Hepatocyte (in vitro differentiated cells): ENCODE data around the gene PCYOX1L. TPM values are rescaled to one million over a fixed set of nuclear protein-coding genes. Genes with fewer than 3 reads are reported as not detected.

Source experiments
- DNase-seq: peaks from one replicate; pipeline ENCODE4 v3.0.0-alpha.2; 2016; ENCODE audit warnings: low spot score
- H2AFZ ChIP-seq: fragments of 200-600 bp; sonication (generic); 2 replicates; pipeline ENCODE4 v1.6.0; 2016; ENCODE audit warnings: antibody characterized with exemption, mild to moderate bottlenecking
- H3K27ac ChIP-seq: fragments of 200-600 bp; sonication (generic); 2 replicates; pipeline ENCODE4 v1.5.1; 2016; ENCODE audit warnings: mild to moderate bottlenecking
- H3K27me3 ChIP-seq: fragments of 200-600 bp; sonication (generic); 2 replicates; pipeline ENCODE4 v1.6.1; 2016
- H3K36me3 ChIP-seq: fragments of 200-600 bp; sonication (generic); replicated peaks from 2 replicates; pipeline ENCODE4 v1.5.1; 2016; ENCODE audit warnings: low read depth; ENCODE audit not compliant: insufficient read depth
- H3K4me1 ChIP-seq: fragments of 200-600 bp; sonication (generic); 2 replicates; pipeline ENCODE4 v1.5.1; 2016; ENCODE audit warnings: mild to moderate bottlenecking, moderate library complexity; ENCODE audit not compliant: insufficient read depth
- H3K4me2 ChIP-seq: fragments of 200-600 bp; sonication (generic); 2 replicates; pipeline ENCODE4 v1.6.0; 2016
- H3K4me3 ChIP-seq: fragments of 200-600 bp; sonication (generic); 2 replicates; pipeline ENCODE4 v1.5.1; 2016; ENCODE audit warnings: mild to moderate bottlenecking
- H3K79me2 ChIP-seq: fragments of 200-600 bp; sonication (generic); 2 replicates; pipeline ENCODE4 v1.6.0; 2017; ENCODE audit warnings: mild to moderate bottlenecking
- H3K9me2 ChIP-seq: fragments of 200-600 bp; sonication (generic); replicated peaks from 2 replicates; pipeline ENCODE4 v1.6.0; 2017; ENCODE audit warnings: mild to moderate bottlenecking; ENCODE audit not compliant: insufficient read depth
- H3K9me3 ChIP-seq: fragments of 200-600 bp; sonication (generic); 2 replicates; pipeline ENCODE4 v1.5.1; 2016; ENCODE audit warnings: low read depth, mild to moderate bottlenecking
- H4K20me1 ChIP-seq: fragments of 200-600 bp; sonication (generic); 2 replicates; pipeline ENCODE4 v1.6.0; 2016; ENCODE audit warnings: mild to moderate bottlenecking; ENCODE audit not compliant: insufficient read depth, poor library complexity, severe bottlenecking
- EZH2 ChIP-seq: fragments of 200-600 bp; sonication (generic); IDR thresholded peaks from 2 replicates; pipeline ENCODE4 v1.6.1; 2016; ENCODE audit warnings: antibody characterized with exemption, mild to moderate bottlenecking, borderline replicate concordance
- EZH2phosphoT487 ChIP-seq: fragments of 200-600 bp; sonication (generic); IDR thresholded peaks from one replicate; pipeline ENCODE4 v1.6.1; 2018; ENCODE audit warnings: antibody characterized with exemption, mild to moderate bottlenecking, low read depth, moderate library complexity; ENCODE audit not compliant: unreplicated experiment, severe bottlenecking
- WGBS: methylation state at CpG from one replicate; pipeline ENCODE4 v1.1.6; 2016; ENCODE audit warnings: low lambda C conversion rate; ENCODE audit errors: missing lambda C conversion rate; 5-methylcytosine and 5-hydroxymethylcytosine counted together
- polyA plus RNA-seq: library from polyadenylated mRNA; unstranded; fragments of >200 nt; fragmentation: Nextera tagmentation; extraction: Ambion mirVana; gene quantifications from 2 replicates; pipeline ENCODE4 v1.2.1, GENCODE V29; 2016
- total RNA-seq: library from RNA; depleted of rRNA; stranded (reverse); fragments of >200 nt; gene quantifications from 2 replicates; pipeline ENCODE4 v1.2.3, GENCODE V29; 2014
- TF ChIP-seq, protein P1 (sequence below): fragments of 200-600 bp; sonication (generic); IDR thresholded peaks from 2 replicates; pipeline ENCODE4 v1.5.1; 2016; ENCODE audit warnings: antibody characterized with exemption, mild to moderate bottlenecking; ENCODE audit not compliant: poor library complexity

PCYOX1L gene
- total and polyA plus RNA-seq, 2 experiments from 2014 or later = 9.1 to 14.4 TPM

DNA sequence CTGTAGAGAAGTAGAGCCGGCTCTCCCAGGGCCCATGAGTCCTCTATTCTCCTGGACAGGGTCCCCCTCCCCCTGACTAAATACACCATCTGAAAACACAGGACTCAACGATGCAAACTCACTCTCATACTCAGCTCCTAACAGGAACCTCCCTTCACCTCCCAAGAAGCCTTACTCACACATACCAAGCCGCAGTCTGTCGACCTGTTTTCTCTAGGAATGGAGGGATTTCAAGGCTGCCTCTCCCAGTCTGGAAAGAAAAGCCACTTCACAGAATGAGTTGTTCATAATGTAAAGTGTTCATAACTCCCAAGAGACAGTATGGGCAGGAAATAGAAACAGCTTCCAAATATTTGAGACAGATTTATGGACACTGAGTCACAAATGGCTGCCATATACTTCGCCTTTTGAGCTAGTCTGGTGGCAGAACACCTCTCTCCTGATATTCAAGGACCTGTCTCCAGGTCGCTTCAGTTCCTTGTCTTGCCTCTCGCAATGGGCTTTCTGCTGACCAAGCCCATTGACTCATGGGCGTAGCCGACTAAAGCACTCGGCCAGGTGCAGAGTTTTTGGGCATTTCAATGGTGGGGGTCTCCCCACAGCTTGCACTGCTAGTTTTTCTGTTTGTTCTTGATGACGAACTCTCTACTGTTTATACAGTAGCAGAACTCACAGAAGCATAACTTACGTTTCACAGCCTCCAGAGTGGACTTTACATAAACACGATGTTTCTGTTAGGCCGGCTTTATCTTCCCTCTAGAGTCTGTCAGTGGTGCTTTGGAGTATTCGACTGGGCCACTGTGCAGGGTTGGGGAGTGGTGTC lies 46.3 kb downstream of the PCYOX1L start:
- DNase-seq = peak; percentile 12
- Histone ChIP-seq H3K4me2 (no peak overlapping the region), H3K27ac (peak overlapping the region; percentile 79), H3K4me1 (peaks cover 47% of the 10 kb centered on the region), H3K27me3 (no peaks in the 10 kb centered on the region), H3K9me2 (no peaks in the 10 kb centered on the region), H4K20me1 (no peaks in the 10 kb centered on the region), H3K36me3 (no peaks in the 10 kb centered on the region), H3K79me2 (peaks cover 18% of the 10 kb centered on the region), H3K9me3 (no peaks in the 10 kb centered on the region), H3K4me3 (no peak overlapping the region), H2AFZ (no peak overlapping the region)
- 62% methylated on average over 15 of the region's 15 CpGs for WGBS
- no peak for TF ChIP-seq EZH2phosphoT487
- no peak for TF ChIP-seq EZH2
- TF ChIP-seq, protein P1, sequence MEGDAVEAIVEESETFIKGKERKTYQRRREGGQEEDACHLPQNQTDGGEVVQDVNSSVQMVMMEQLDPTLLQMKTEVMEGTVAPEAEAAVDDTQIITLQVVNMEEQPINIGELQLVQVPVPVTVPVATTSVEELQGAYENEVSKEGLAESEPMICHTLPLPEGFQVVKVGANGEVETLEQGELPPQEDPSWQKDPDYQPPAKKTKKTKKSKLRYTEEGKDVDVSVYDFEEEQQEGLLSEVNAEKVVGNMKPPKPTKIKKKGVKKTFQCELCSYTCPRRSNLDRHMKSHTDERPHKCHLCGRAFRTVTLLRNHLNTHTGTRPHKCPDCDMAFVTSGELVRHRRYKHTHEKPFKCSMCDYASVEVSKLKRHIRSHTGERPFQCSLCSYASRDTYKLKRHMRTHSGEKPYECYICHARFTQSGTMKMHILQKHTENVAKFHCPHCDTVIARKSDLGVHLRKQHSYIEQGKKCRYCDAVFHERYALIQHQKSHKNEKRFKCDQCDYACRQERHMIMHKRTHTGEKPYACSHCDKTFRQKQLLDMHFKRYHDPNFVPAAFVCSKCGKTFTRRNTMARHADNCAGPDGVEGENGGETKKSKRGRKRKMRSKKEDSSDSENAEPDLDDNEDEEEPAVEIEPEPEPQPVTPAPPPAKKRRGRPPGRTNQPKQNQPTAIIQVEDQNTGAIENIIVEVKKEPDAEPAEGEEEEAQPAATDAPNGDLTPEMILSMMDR = no peak

DNA sequence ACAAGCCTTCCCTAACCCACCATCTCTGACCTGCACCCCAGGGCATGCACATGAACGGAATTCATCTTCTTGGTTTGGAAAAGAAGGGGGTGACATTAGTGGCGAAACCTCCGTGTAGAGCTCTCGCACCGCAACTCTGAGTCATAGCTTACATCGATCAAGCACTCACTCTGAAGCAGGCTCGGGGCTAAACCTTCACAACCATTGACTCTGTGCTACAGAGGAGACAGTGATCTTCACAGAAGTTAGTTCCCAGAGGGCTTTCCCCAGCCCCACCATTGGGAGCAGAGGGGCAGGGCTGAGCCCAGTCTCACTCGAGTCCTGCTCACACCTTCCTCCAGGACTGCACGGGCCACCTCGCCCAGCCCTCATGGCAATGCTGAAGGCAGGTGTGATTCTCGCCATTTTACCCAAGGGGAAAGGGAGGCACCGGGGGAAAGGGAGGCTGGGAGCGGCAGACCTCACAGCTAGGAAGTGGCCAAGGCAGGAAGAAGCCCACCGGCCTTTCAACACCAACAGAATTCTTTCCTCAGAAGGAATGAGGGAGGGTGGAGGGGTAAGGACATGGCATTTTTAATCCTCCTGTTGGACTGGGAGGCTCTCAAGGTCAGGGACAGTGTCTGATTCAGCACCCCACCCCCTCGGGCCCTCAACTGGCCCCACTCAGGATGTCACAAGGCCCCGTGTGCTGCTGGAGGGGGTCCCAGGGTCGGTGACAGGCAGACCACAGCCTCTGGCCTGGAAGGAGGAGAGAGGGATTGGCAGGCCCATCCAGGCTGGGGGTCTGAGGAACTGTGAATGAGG lies 47.1 kb downstream of the PCYOX1L start:
- Histone ChIP-seq H3K27me3 (no peaks in the 10 kb centered on the region), H3K4me1 (peaks cover 42% of the 10 kb centered on the region)

DNA sequence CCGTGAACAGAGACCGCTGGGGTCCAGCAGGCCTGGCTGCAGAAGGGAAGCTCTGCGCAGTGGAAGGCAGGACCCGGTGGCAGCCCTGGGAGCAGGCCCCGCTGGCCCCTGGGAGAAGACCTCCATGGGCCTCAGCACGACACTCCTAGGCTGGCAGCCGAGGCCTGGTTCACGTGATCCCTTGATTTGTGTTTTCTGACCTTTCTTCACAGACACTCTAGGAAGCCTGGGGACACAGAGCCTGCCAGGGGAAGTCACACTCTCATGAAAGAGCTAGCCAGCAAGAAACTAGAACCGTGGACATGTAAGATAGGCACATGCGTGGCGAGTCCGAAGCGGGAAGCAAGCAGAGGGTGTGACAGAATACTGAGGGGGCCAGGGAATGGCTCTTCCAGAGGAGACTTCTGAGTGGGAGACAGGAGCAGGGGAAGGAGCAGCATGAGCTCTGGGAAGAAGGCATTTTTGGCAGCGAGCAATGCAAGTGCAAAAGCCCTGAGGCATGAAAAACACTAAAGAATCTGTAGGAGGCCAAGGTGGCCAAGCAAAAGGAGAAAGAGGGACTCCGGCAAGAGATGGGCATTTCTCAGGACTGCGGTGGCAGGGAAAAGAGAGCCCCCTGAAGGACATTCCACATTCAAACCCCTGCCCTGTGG lies 47.8 kb downstream of the PCYOX1L start:
- Histone ChIP-seq H3K4me2 (peak overlapping the region; percentile 16), H4K20me1 (no peaks in the 10 kb centered on the region), H3K4me1 (peaks cover 35% of the 10 kb centered on the region), H3K9me2 (no peaks in the 10 kb centered on the region), H3K79me2 (peaks cover 34% of the 10 kb centered on the region), H3K36me3 (no peaks in the 10 kb centered on the region), H3K4me3 (no peak overlapping the region), H3K9me3 (no peaks in the 10 kb centered on the region), H3K27ac (peak overlapping the region; percentile 79), H3K27me3 (no peaks in the 10 kb centered on the region), H2AFZ (no peak overlapping the region)
- TF ChIP-seq EZH2 = no peak
- no peak for DNase-seq
- 80% methylated on average over 16 of the region's 16 CpGs for WGBS

More for the DNA sequence above, 47.1 kb downstream of the PCYOX1L start:
- H3K36me3 ChIP-seq = no peaks in the 10 kb centered on the region
- H3K4me3 ChIP-seq = no peak overlapping the region
- H2AFZ ChIP-seq = no peak overlapping the region
- H3K4me2 ChIP-seq = peak overlapping the region; percentile 7
- H3K9me3 ChIP-seq = no peaks in the 10 kb centered on the region
- DNase-seq = peak; percentile 40
- H3K9me2 ChIP-seq = no peaks in the 10 kb centered on the region
- peaks cover 27% of the 10 kb centered on the region for H3K79me2 ChIP-seq
- H3K27ac ChIP-seq = peak overlapping the region; percentile 79
- 64% methylated on average over 17 of the region's 17 CpGs for WGBS
- no peaks in the 10 kb centered on the region for H4K20me1 ChIP-seq
- TF ChIP-seq EZH2phosphoT487 = no peak
- no peak for TF ChIP-seq EZH2
- TF ChIP-seq, protein P1 = no peak
